GM18508 (cell line): ENCODE data around the gene NYNRIN.
"Not testable (repeated sequence)": the region's sequence is repeated elsewhere in the genome, so short reads cannot be mapped to it uniquely, and the experiment has no call there.

Experiments used
- ATAC-seq: cut with Tn5 transposase; IDR thresholded peaks from one replicate; pipeline ENCODE4 v1.9.1; 2021; ENCODE audit warnings: moderate number of reproducible peaks; ENCODE audit not compliant: insufficient read depth, unreplicated experiment

NYNRIN gene

DNA sequence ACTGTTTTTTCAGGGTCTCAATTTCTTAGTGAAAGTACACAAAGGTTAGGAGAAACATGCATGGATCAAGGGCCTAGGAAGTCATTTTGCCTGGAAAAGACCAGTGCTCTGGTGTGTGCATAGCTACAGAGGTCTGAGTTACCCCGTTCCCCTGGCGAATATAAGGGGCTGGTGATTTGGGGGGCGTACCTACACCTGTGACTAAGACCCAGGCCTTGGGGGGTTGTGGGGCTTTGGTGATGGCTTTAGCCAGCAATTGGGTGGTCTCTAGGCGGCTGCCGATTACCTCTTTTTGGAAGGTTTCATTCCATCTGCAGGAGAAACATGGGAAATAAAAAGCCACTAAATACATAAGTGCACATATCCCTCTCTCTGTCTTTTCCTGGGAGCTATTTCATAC is 42.7 kb downstream of the NYNRIN start:
- no peak for ATAC-seq

- ATAC-seq: no peak
These were observed 43.1 kb downstream of the NYNRIN start for GRCh38 chr14:24441904-24442239.

DNA sequence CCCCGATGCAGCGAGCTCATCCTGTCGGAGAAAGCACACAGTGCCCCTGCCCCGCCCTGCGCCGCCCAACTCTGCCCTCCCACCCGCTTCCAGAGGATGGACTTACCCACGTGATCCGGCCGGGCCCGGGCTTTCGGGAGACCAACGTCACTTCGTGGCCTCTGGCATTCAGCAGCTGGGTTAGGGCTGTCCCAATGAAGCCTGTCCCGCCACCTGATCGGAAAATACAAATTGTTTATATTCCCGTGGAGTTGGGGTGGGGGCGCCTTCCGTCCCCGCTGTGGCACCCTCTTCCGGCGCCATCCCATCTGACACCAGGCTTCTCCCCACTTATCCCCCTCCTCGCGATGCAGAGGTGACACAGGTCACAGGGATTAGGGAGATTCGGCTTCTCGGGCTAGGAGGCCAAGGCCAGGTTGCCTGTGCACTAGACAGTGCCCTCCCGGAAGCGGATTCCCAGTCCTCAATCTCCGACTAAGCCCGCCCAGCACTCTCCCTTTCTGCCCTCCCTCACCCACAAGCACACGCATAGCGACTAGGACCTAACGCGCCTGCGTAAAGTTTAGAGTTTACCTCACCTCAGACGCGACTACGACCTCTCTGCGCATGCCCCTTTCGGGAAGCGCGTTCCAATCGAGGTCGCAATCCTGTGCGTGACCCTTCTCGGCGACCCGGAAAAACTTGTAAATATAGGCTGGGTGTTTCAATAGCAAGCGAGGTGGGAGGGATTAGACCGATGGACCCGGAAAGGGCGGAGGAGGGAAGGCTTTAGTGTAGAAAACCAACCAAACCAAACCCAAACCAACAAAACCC is 43.6 kb downstream of the NYNRIN start, which contains the start of gene SDR39U1:
TSS of gene SDR39U1 (minus strand) at position 537 of the 813 bp plus-strand sequence. CDS start at position 530, 7 bp downstream.
- peak; percentile 87 for ATAC-seq

- no peak for ATAC-seq
These were observed 44.4 kb downstream of the NYNRIN start for GRCh38 chr14:24443053-24443665.

DNA sequence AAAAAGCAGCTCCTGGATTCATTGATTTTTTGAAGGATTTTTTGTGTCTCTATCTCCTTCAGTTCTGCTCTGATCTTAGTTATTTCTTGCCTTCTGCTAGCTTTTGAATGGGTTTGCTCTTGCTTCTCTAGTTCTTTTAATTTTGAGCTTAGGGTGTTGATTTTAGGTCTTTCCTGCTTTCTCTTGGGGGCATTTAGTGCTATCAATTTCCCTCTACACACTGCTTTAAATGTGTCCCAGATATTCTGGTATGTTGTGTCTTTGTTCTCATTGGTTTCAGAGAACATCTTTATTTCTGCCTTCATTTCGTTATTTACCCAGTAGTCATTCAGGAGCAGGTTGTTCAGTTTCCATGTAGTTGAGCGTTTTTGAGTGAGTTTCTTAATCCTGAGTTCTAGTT is 52.0 kb downstream of the NYNRIN start:
- not testable (repeated sequence) for ATAC-seq

DNA sequence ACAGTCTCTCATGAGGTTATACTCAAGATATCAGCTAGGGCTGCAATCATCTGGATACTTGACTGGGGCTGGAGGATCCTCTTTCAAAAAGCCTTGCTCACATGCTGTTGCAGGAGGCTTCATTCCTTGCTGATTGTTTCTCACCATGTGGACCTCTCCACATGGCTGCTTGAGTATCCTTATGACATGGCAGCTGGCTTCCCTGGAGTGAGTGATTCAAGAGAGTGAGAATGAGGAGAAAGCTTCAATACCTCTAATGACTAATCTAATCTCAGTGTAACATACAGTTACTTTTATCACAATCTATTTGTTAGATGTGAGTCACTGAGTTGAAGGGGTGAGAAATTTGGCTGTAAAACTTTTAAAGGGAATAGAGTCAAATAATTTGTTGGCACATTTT is 58.2 kb downstream of the NYNRIN start:
- no peak for ATAC-seq

- no peak for ATAC-seq
These were observed 59.9 kb downstream of the NYNRIN start for GRCh38 chr14:24458736-24459135.

DNA sequence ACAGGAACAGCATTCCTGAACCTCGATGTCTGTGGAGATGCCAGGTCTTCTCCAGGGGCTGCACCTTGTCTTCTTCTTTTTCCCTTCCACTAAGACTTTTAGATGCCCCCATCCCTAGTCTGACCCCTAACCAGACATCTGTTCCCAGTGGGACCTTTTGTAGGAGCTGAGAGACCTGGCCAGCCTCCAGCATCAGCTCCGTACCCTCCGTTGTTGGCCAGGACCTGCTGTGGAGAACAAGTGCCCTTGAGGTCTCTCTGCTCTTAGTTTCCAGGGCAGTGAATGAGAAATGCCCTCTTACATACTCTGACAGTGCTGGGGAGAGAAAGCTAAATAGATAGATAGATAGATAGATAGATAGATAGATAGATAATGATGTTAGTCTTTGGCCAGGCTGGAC is 60.5 kb downstream of the NYNRIN start:
- no peak for ATAC-seq

GRCh38 chr14:24461336-24461735 is 62.5 kb downstream of the NYNRIN start:
- no peak for ATAC-seq

DNA sequence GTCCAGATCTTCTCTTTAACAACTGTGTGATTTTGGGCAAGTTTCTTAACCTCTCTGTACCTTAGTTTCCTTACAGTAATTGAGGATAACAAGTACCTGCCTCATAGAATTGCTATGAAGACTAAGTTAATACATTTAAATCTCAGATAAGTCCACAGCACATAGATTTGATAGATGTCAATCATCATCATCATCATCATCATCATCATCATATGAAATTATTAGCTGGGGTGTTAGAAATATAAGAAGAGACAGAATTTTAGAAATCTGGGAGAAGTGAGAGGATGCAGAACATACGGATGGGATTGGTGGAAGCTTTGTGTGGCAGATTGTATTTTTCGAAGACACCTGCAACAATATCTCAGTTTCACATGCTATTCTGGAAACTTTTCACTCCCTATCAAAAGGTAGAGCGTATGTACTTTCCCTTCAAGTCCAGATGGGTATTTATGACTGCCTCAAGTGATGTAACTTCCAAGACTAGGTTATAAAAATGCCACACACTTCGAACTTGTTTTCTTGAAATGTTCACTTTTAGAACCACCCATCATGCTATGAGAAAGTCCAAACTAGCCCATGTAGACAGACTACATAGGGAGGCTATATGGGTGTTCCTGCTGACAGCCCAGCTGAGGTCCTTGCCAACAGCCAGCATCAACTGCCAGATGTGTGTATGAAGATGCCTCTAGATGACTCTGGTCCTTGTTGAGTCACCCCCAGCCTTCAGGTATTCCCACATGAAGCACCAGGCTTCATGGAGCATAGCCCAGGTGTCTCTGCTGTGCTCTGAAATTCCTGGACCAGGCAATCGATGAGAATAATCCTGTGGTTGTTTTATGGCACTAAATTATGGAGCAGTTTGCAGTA is 64.4 kb downstream of the NYNRIN start:
- ATAC-seq: no peak

GRCh38 chr14:24463884-24464785 is 65.3 kb downstream of the NYNRIN start:
- no peak for ATAC-seq

DNA sequence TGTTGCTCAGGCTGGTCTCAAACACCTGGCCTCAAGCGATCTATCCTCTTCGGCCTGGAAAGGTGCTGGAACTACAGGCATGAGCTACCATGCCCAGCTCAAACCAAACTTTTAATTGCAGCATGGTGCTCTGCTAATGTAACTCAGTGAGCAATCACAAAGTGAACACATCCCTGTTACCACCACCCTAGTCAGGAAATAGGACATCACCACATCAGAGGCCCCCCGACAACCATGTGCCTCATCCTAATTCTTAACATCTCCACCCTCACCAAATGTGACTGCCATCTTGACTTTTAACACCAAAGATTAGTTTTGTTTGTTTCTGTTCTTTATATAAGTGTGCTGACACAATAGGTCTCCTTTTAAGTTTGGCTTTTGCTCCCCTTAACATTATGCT is 66.6 kb downstream of the NYNRIN start:
- no peak for ATAC-seq

- ATAC-seq: no peak
These were observed 67.0 kb downstream of the NYNRIN start for GRCh38 chr14:24465805-24466204.
